Cardiac fibroblast (primary cell): Measurements from ENCODE around the gene MYPN.

Source experiments
- DNase-seq, 2 donors: peaks; one replicate each; pipeline versions ENCODE4 v3.0.0 to v3.0.0-alpha.2; 2010; ENCODE audit warnings: low read depth in 2 of 2
- H3K4me3 ChIP-seq, 2 donors: replicated peaks in 1 of 2; 1 replicate in 1 of 2; 2 replicates in 1 of 2; pipeline ENCODE4 v1.5.1; 2011; ENCODE audit warnings: low read depth in 2 of 2, low read length in 2 of 2, mild to moderate bottlenecking in 2 of 2, moderate library complexity in 1 of 2
- CTCF ChIP-seq: IDR thresholded peaks from one replicate; pipeline ENCODE4 v1.5.1; 2011; ENCODE audit warnings: low read depth, mild to moderate bottlenecking, low read length, inconsistent platforms

Gene MYPN

GRCh38 chr10:68110027-68110426 lies 739 bp downstream of the MYPN start:
- TF ChIP-seq CTCF, result no peak
- no peak overlapping the region for H3K4me3 ChIP-seq
- peak; percentile 17 to 46 for DNase-seq

GRCh38 chr10:68111584-68111983 lies 2.3 kb downstream of the MYPN start:
- no peak for TF ChIP-seq CTCF
- no peak overlapping the region for H3K4me3 ChIP-seq
- no peak for DNase-seq

- H3K4me3 ChIP-seq, result no peak overlapping the region
- TF ChIP-seq CTCF, result no peak
- no peak for DNase-seq
Observed at GRCh38 chr10:68112837-68113236, 3.5 kb downstream of the MYPN start.

- DNase-seq, result no peak
- H3K4me3 ChIP-seq, result no peak overlapping the region
- TF ChIP-seq CTCF, result no peak
Observed at GRCh38 chr10:68118657-68119056, 9.4 kb downstream of the MYPN start.

- no peak overlapping the region for H3K4me3 ChIP-seq
- no peak for TF ChIP-seq CTCF
Observed at GRCh38 chr10:68121020-68121743, 11.9 kb downstream of the MYPN start.

GRCh38 chr10:68121852-68122251 lies 12.6 kb downstream of the MYPN start:
- TF ChIP-seq CTCF, result no peak
- peak in 1 of 2 donors; percentile 10 for DNase-seq
- H3K4me3 ChIP-seq, result no peak overlapping the region

More at GRCh38 chr10:68121020-68121743, 11.9 kb downstream of the MYPN start:
- no peak for DNase-seq

- no peak for TF ChIP-seq CTCF
- H3K4me3 ChIP-seq, result no peak overlapping the region
- DNase-seq, result no peak
Observed at GRCh38 chr10:68124718-68125117, 15.4 kb downstream of the MYPN start.
